ENCODE measurements around the gene ARHGEF26.

The ARHGEF26 gene

GRCh38 chr3:154191520-154191919 is 70.3 kb downstream of the ARHGEF26 start:
- H3K4me3 ChIP-seq (replicated peaks; ENCODE audit: low read depth, low read length) = no peak overlapping the region
- no peak for DNase-seq (ENCODE audit: extremely low read depth, low read depth)
- no peak for TF ChIP-seq CTCF (IDR thresholded peaks at IDR 0.05; ENCODE audit: low read depth, low read length, missing control alignments)

- H3K4me3 ChIP-seq (replicated peaks; ENCODE audit: low read depth, low read length) = no peak overlapping the region
- TF ChIP-seq CTCF (IDR thresholded peaks at IDR 0.05; ENCODE audit: low read depth, low read length, missing control alignments) = no peak
- DNase-seq (ENCODE audit: extremely low read depth, low read depth) = no peak
Measured at GRCh38 chr3:154192225-154192624, 71.0 kb downstream of the ARHGEF26 start.

- no peak overlapping the region for H3K4me3 ChIP-seq (replicated peaks; ENCODE audit: low read depth, low read length)
- DNase-seq (ENCODE audit: extremely low read depth, low read depth) = no peak
- no peak for TF ChIP-seq CTCF (IDR thresholded peaks at IDR 0.05; ENCODE audit: low read depth, low read length, missing control alignments)
Measured at GRCh38 chr3:154193000-154193615, 71.9 kb downstream of the ARHGEF26 start.

- no peak for TF ChIP-seq CTCF (IDR thresholded peaks at IDR 0.05; ENCODE audit: low read depth, low read length, missing control alignments)
- H3K4me3 ChIP-seq (replicated peaks; ENCODE audit: low read depth, low read length) = no peak overlapping the region
- no peak for DNase-seq (ENCODE audit: extremely low read depth, low read depth)
Measured at GRCh38 chr3:154194877-154195276, 73.7 kb downstream of the ARHGEF26 start.

GRCh38 chr3:154195620-154196356 is 74.6 kb downstream of the ARHGEF26 start:
- H3K4me3 ChIP-seq (replicated peaks; ENCODE audit: low read depth, low read length) = no peak overlapping the region
- no peak for TF ChIP-seq CTCF (IDR thresholded peaks at IDR 0.05; ENCODE audit: low read depth, low read length, missing control alignments)
- no peak for DNase-seq (ENCODE audit: extremely low read depth, low read depth)

- H3K4me3 ChIP-seq (replicated peaks; ENCODE audit: low read depth, low read length) = no peak overlapping the region
- DNase-seq (ENCODE audit: extremely low read depth, low read depth) = no peak
- no peak for TF ChIP-seq CTCF (IDR thresholded peaks at IDR 0.05; ENCODE audit: low read depth, low read length, missing control alignments)
Measured at GRCh38 chr3:154197751-154198150, 76.6 kb downstream of the ARHGEF26 start.

Data from HFF-Myc (cell line).